GM19099 (cell line): Measurements from ENCODE around the gene UNCX.

Source experiments
- POLR2A ChIP-seq: IDR thresholded peaks from 3 replicates; pipeline ENCODE4 v1.6.1; 2011; ENCODE audit warnings: low read depth; ENCODE audit not compliant: insufficient read length; ENCODE audit errors: extremely low read depth

Gene UNCX

DNA sequence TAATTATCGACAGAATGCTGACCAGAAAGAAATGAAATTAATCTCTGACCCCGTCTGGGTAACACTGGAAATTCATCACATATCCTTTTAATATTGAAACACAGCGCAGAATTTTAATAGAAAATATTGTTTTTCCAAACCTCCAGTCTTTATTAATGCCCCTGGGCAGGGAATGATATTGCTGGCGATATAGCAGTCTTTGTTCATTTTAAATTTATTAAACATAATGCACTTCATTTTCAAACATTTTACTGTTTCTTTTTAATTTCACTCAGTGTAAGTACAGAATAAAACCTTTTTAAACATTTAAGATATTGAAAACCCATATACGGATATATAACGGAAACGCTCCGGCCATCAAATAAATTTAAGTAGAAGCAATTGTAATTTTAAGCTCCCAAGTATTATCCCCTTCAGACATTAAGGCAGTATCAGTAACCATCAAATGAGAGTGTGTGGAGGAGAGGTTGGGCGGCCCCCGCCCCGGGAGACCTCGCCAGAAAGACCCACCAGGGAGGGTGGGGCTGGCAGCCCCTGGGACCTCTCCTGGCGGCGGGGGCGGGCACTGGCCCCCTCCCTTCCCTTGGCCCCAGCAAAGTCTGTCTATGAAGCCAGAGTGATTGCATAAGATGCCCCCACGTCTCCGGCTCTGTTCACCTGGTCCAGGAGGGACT is 10.8 kb downstream of the UNCX start:
- no peak for TF ChIP-seq POLR2A

DNA sequence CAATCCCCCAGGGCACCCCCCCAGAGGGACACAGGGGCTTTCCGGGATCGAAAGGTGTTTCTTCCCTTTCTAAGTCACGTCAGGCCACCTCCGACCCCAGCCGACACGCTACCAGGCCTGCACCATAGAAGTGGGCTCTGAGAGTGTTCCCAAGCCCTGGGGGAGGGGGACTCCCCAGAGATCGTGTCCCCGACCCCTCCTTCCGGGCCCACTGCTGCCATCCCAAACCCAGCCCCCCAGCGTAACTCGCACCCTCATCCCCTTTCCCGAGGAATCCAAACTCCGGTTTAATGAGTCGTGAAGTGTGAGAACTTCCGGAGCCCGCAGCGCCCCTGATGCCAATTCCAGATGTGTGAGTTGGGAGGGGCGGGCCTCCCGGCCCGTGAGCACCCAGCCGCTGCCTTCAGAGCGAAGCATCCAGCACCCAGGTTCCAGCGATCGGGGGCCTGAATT is 11.3 kb downstream of the UNCX start:
- no peak for TF ChIP-seq POLR2A

DNA sequence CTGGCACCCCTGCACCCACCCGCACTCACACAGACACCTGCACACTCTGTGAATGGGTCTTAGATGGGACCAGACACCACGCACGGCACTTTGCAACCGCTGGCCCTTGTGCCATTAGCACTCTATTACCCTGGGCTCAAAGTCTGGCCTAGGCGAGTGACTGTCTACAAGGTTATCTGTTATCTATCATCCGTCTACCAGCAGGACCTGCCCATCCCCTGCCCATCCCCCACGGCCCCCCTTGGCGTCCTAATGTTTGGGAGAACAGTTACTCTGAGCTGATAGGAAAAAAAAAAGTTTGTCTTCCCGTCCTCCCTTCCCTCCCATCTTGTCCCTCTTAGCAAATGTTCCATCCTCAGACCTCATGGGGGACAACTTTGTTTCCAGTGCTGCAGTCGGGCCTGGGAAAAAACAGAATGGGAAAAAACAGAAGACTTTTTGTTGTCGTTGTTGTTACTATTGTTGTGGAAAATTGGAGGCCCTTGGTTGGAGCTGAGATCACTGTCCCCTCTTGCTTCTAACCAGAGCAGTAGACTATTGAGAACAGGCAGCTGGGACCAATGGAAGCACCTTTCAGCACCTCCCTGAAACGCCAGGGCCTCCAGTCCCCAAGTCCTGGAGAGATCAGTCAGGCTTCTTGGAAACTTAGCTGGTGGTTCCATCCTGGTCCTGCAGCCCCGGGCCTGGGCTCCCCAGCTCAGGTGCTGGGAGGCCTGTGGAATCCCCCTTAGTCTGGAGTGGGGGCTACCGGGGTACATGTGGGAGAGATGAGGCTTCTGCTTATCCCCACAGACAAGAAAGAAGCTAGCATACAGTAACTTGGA is 12.2 kb downstream of the UNCX start:
- TF ChIP-seq POLR2A, result no peak

DNA sequence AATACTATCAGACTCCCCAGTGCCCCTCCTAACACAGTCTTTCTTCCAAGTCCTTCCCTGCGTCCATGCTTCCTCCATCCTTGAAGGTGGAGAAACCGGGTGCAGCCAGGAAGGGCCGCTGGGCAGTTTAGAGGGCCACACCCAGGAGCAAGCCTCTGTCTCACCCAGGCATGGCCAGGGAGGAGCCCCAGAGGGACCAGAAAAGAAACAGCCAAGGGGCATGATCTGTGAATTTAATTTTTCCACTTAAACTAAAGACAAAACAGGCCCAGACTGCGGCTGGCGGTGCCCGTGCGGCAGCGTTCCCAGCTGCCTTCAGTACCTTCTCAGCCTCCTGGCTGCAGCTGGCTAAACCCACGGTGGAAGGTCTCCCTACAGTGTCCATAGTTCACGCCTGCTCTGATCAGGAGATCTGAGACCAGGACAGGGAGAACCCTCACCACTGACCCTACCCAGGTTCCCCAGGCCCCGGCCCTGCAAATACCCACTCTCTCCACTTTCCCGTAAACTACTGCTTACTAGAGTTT is 12.9 kb downstream of the UNCX start:
- TF ChIP-seq POLR2A, result no peak

DNA sequence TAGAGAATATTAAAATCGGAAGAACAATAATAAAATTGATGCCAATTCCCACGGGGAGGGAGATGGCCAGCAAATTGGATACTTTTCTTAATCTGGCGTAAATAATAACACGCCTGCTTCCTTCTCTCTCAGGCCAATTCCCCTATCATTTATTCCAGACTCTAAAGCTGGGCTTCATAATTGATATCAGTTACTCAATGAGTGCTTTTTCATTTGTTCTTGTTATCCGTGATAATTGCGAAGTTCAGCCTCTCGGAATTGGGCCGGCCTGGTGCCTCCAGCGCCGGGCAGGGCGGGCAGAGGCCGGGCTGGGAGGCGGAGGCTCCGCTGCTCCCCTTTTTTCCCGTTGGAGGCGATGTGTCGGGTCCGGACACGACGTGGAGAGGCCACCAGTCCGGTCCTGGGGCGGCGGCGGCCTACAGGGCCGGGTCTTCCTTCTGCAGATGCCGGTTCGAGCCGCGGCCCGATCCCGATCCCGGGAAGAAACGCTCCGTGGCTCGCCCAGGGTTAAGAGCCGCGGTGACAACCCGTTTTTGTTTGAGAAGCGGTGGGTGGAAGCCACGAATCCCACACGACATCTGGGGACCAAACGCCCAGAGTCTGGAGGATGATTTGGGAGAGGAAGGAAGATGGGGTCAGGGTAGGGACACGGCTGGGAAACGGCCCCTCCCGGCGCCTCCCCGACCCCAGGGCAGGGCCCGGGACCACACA is 13.6 kb downstream of the UNCX start:
- TF ChIP-seq POLR2A, result no peak

DNA sequence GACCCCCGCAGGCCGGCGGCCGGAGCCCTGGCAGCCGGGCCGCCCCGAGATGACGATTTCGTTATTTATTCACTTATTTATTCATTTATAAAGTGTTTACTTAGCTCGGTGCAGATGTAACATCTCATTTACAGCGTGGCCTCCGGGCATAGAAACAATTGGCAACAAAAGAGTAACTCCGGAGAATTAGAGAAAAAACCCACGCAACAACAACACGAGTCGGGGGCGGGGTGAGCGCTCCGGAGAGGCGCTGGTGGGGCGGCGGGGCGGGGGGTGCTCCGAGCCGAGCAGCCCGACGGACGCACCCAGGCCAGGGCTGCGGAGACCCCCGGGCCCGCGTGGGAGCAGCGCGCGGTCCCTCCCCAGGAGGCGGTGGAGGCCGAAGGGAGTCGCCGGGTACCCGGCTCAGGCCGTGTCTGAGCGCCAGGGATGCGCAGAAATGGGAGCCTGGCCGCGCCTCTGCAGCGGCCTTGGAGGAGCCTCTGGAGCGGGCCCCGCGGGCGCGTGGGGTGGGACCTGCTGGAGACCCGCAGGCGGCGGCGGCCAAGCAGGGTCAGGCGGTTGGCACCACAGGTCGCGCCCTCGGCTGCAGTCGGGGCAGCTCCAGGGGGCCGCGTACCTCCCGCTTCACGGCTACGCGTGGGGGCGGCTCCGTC is 14.3 kb downstream of the UNCX start:
- no peak for TF ChIP-seq POLR2A

DNA sequence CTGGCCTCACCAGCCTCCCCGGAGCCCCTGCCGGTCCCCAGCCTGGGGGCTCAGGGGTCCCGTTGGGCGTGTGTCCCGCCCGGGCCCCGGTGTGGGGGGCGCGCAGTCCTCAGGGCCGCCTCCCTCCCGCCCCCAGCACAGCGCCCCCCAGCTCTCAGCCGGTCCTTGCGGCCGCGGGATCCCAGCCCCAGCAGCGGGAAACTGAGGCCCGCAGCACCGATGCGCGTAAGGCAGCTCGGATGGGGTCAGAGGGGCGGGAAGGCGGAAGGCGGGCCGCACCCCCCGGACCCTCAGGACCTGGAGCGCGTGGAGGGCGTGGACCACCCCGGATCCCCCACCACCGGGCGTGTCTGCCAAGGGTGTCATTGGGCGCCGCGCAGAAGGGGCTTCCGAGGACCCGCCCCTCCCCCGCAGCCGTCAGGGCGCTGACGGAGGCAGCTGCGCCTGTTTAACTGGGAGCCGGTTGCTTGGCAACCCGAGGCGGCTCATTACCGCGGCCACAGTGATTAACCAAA is 14.9 kb downstream of the UNCX start:
- TF ChIP-seq POLR2A, result no peak

DNA sequence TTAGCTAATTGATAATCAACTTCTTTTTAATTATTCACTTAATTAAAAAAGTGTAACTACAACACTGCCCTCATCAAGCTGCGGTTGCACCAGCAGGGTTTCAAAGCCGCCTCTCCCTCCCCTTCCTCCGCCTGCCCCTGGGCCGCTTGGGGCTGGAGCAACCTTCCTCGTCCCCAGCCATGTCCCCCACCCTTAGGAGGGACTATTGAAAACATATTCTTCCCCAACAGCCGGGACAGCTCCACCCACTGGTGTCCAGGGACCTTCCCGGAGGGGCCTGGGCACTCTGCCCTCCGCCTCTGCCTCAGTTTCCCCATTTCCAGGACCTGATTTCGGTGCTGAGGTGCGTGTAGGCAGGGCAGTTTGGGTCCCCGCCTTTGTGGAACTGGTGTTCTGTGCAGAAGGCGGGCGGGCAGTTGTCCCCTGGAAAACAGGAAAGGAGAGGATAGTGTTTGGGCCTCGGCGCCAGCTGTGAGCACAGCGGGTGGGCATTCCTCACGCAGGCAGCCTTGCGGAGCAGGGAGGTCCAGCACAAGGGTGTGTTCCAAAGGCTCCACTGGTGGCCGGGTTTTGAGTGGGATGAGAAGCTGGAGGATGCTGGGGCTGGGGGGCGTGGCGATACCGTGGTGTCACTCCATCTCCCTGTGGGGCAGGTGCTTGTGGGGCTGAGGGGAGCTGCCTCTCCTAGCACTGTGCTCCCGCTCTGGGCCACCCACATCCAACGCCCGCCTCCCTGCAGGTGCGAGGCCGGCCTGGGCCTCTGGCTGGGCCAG is 15.7 kb downstream of the UNCX start:
- no peak for TF ChIP-seq POLR2A

DNA sequence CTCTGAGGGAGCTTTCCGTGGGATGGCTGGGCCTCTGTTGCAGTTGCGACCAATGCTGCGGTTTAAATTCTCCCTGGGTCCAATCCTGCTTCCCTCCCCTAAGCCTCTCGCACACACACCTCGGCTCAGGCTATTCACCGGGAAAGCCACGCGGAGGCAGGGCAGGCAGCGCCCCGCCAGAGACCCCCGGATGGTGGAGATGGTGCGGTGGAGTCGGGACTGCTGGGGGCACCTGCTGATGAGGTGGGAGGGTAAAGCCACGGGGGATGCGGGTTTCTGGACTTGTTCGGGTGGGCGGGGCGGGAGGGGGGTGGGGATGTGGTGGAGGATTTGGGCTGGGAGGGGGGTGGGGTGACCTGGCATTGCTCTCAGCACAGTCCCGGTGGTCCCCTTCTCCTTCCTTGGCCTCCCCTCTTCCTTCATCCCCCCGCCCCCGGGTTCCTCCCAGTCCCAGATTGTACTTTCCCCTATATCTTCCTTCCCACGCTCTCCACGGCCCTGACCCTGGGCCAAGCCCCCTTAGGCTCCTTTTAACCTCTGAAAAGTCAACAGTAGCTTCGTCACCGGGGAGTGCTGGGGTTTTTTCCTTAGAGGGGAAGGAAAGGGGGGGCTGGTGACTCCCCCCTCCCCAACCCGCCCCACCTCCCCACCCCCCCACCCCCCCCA is 16.4 kb downstream of the UNCX start:
- no peak for TF ChIP-seq POLR2A

DNA sequence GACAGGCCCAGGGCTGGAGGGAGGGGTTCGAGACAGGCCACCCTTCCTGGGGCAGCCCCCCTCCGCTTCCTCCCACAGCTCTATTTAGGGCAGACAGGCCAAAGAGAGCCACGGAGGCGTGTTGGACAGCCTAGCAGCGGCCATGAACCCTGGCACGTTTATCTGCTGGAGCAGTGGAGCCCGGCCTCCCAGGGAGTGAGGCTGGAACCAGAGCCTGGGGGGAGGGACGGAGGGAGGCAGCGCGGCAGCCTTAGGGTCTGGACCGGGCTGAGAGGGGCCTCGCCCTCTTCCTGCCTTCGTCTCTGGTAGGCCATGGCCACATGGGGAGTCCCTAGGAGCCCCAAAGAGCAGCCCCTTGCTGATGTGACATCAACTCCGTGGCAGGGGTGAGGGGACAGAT is 17.1 kb downstream of the UNCX start:
- no peak for TF ChIP-seq POLR2A

DNA sequence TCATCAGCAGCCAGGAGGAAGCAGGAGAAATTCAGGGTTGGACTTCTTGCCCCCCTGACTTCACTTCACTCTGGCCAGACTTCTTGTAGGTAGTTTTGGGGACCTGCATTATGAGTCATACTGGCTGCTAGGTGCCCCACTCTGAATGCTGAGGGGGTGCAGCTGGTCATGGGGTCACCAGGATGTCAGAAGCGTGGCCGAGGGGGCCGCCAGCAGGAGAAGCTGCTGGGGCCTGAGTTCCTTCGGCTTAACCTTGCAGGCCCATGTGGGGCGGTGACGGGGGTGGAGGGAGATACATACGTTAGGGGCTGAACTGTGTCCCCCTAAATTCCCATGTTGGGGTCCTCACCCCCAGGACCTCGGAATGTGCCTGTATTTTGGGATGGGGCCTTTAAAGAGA is 18.2 kb downstream of the UNCX start:
- no peak for TF ChIP-seq POLR2A

DNA sequence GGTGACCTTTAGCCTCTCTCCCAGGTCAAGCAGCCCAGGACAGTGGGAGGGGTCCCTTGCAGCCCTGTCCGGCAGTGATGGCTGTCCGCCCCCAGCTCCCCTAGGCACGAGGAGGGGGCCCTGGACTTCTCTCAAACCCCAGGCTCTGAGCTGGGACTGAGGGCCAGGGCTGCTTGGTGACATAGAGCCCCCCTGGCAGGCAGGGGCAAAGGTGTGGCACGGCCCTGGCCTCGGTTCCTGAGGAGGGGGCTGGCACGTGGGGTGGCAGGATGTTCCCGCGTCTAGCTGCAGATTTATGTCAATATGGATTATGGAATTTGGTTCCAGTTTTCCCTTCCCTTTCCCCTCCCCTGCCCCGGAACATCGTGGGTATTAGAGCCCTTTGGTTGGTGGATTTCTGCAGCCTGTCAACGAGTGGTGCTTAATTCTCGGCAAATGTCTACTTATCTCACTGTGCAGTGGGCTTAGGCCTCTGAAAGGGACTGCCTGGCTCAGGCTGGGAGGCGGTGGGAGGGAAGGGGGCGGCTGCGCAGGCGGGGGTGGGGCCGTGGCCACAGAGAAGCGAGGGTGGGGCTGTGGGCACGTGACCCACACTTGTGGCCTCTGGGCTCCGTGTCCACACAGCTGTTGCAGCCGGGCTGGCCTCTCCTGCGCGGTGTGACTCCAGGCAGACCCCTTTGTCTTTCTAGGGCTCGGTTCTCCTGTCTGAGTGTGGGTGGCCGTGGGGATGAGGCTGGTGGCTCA is 19.3 kb downstream of the UNCX start:
- TF ChIP-seq POLR2A, result no peak
